Liver (tissue), 9 donors: ENCODE data around the gene ABHD14A. TPM values are rescaled to one million over a fixed set of nuclear protein-coding genes. Genes with fewer than 3 reads are reported as not detected.

Source experiments
- DNase-seq: peaks from one replicate; pipeline ENCODE4 v3.0.0-alpha.2; 2017; ENCODE audit warnings: low spot score
- H3K27ac ChIP-seq, 2 donors: one replicate each; pipeline ENCODE4 v1.7.0; 2013; ENCODE audit warnings: inconsistent platforms in 2 of 2, low read length in 2 of 2, control low read depth in 1 of 2, low read depth in 1 of 2, mild to moderate bottlenecking in 1 of 2
- H3K27me3 ChIP-seq, 4 donors: one replicate each; pipeline versions ENCODE4 v1.6.1 to v1.7.0; 2013; ENCODE audit warnings: low read length in 3 of 4, inconsistent platforms in 1 of 4, mild to moderate bottlenecking in 1 of 4, moderate library complexity in 1 of 4; ENCODE audit not compliant: control insufficient read depth in 4 of 4, insufficient read depth in 4 of 4
- H3K36me3 ChIP-seq, 4 donors: one replicate each; pipeline versions ENCODE4 v1.6.1 to v1.7.0; 2013; ENCODE audit warnings: low read length in 3 of 4, mild to moderate bottlenecking in 3 of 4, low read depth in 1 of 4, moderate library complexity in 1 of 4; ENCODE audit not compliant: control insufficient read depth in 4 of 4, insufficient read depth in 3 of 4
- H3K4me1 ChIP-seq, 4 donors: one replicate each; pipeline versions ENCODE4 v1.6.1 to v1.7.0; 2013; ENCODE audit warnings: low read length in 3 of 4, mild to moderate bottlenecking in 3 of 4, moderate library complexity in 1 of 4; ENCODE audit not compliant: control insufficient read depth in 4 of 4, insufficient read depth in 4 of 4
- H3K4me3 ChIP-seq, 3 donors: one replicate each; pipeline versions ENCODE4 v1.6.1 to v1.7.0; 2013; ENCODE audit warnings: low read length in 3 of 3, control low read depth in 1 of 3, low read depth in 1 of 3, mild to moderate bottlenecking in 1 of 3
- H3K9ac ChIP-seq, 2 donors: one replicate each; pipeline ENCODE4 v1.7.0; 2013; ENCODE audit warnings: low read length in 2 of 2, mild to moderate bottlenecking in 2 of 2, moderate library complexity in 2 of 2, control low read depth in 1 of 2, low read depth in 1 of 2
- H3K9me3 ChIP-seq, 4 donors: one replicate each; pipeline versions ENCODE4 v1.6.1 to v1.7.0; 2013; ENCODE audit warnings: low read length in 3 of 4; ENCODE audit not compliant: control insufficient read depth in 4 of 4
- EGR1 ChIP-seq, 2 donors: IDR thresholded peaks; 2 replicates each; pipeline ENCODE4 v1.6.1; 2016 to 2018; ENCODE audit warnings: antibody characterized with exemption in 2 of 2, low read depth in 2 of 2
- FOXA1 ChIP-seq: IDR thresholded peaks from 2 replicates; pipeline ENCODE4 v1.6.1; 2016; ENCODE audit warnings: antibody characterized with exemption
- FOXA2 ChIP-seq: IDR thresholded peaks from 2 replicates; pipeline ENCODE4 v1.6.1; 2016; ENCODE audit warnings: antibody characterized with exemption
- GABPA ChIP-seq, 2 donors: IDR thresholded peaks in 1 of 2; conservative IDR thresholded peaks in 1 of 2; 2 replicates each; pipeline ENCODE4 v1.6.1; 2016; ENCODE audit warnings: antibody characterized with exemption in 2 of 2, mild to moderate bottlenecking in 1 of 2, moderate library complexity in 1 of 2
- HNF4A ChIP-seq, 2 donors: conservative IDR thresholded peaks; 2 replicates each; pipeline ENCODE4 v1.6.1; 2016; ENCODE audit warnings: antibody characterized with exemption in 2 of 2, mild to moderate bottlenecking in 2 of 2
- HNF4G ChIP-seq: IDR thresholded peaks from 2 replicates; pipeline ENCODE4 v1.6.1; 2016; ENCODE audit warnings: antibody characterized with exemption
- JUND ChIP-seq, 2 donors: IDR thresholded peaks; 2 replicates each; pipeline ENCODE4 v1.6.1; 2016; ENCODE audit warnings: antibody characterized with exemption in 2 of 2
- NR2F2 ChIP-seq: IDR thresholded peaks from 2 replicates; pipeline ENCODE4 v1.6.1; 2016; ENCODE audit warnings: antibody characterized with exemption
- RAD21 ChIP-seq, 2 donors: IDR thresholded peaks; 2 replicates each; pipeline ENCODE4 v1.6.1; 2016; ENCODE audit warnings: antibody characterized with exemption in 2 of 2, mild to moderate bottlenecking in 2 of 2
- RXRA ChIP-seq, 2 donors: IDR thresholded peaks; 2 replicates each; pipeline ENCODE4 v1.6.1; 2017 to 2018; ENCODE audit warnings: antibody characterized with exemption in 2 of 2, mild to moderate bottlenecking in 1 of 2
- SP1 ChIP-seq: IDR thresholded peaks from 2 replicates; pipeline ENCODE4 v1.6.1; 2018; ENCODE audit warnings: antibody characterized with exemption, mild to moderate bottlenecking
- TAF1 ChIP-seq: conservative IDR thresholded peaks from 2 replicates; pipeline ENCODE4 v1.6.1; 2016; ENCODE audit warnings: antibody characterized with exemption, mild to moderate bottlenecking
- YY1 ChIP-seq: IDR thresholded peaks from 2 replicates; pipeline ENCODE4 v1.6.1; 2016; ENCODE audit warnings: antibody characterized with exemption, mild to moderate bottlenecking
- WGBS: extraction: QIAGEN DNeasy Blood & Tissue Kit; methylation state at CpG from one replicate; pipeline ENCODE4 v1.1.7; 2013; 5-methylcytosine and 5-hydroxymethylcytosine counted together
- polyA plus RNA-seq, 2 donors: library from polyadenylated mRNA; stranded (reverse) in 1 of 2; unstranded in 1 of 2; fragments of 200-250 nt in 1 of 2; fragments of >200 nt in 1 of 2; fragmentation: Nextera tagmentation in 1 of 2; extraction: Ambion mirVana in 1 of 2; gene quantifications; one replicate each; pipeline versions ENCODE4 v1.2.1 to v1.2.3, GENCODE V29; 2013 to 2015
- total RNA-seq, 2 donors: library from RNA; depleted of rRNA; stranded (reverse); fragments of >200 nt; gene quantifications; one replicate each; pipeline ENCODE4 v1.2.3, GENCODE V29; 2014
- TF ChIP-seq, protein P1 (sequence below): IDR thresholded peaks from 2 replicates; pipeline ENCODE4 v1.6.1; 2016; ENCODE audit warnings: antibody characterized with exemption
- TF ChIP-seq, protein P2 (sequence below): fragments of 150-350 bp; IDR thresholded peaks from 2 replicates; pipeline ENCODE4 v1.5.1; 2017; ENCODE audit warnings: improper control_type of control experiment, low read depth, low read length; ENCODE audit not compliant: missing input control
- TF ChIP-seq, protein P3 (sequence below): IDR thresholded peaks from 2 replicates; pipeline ENCODE4 v1.6.1; 2016; ENCODE audit warnings: antibody characterized with exemption, mild to moderate bottlenecking
- TF ChIP-seq, protein P4 (sequence below): IDR thresholded peaks from 2 replicates; pipeline ENCODE4 v1.6.1; 2016; ENCODE audit warnings: antibody characterized with exemption
- TF ChIP-seq, protein P5 (sequence below): IDR thresholded peaks from 2 replicates; pipeline ENCODE4 v1.6.1; 2016; ENCODE audit warnings: antibody characterized with exemption
- donor health status: healthy.
- donor health status: healthy.
- donor health status: healthy.
- donor health status: healthy.
- donor health status: healthy.

Gene ABHD14A
- total and polyA plus RNA-seq, 4 donors: 8.2 to 19.9 (median 13.4) TPM

DNA sequence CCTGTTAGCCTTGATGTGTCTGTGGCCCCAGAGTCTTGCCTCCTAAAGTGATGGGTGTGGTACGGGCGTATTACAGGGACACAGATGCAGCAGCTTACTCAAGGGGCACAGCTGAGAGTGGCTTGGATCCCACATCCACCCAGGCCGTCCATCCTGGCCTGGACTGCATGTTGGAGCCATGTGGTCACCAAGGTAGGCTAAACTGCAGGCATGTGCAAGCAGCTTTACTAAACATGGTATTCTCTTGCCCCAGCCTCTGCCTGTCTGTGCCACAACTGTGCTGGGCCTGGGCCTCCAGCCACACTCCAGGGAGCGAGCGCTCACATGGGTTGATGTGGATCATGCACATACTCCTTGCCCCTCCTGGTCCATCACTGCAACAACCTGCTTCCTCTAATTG, 25.7 kb upstream of the ABHD14A start:
- 98% methylated on average over 5 of the region's 5 CpGs for WGBS
- no peak for DNase-seq

More for the DNA sequence above, 25.7 kb upstream of the ABHD14A start:
- no peaks in the 10 kb centered on the region for H3K4me1 ChIP-seq
- H3K27me3 ChIP-seq: no peaks in the 10 kb centered on the region
- H3K9me3 ChIP-seq: no peaks in the 10 kb centered on the region
- H3K4me3 ChIP-seq: no peak overlapping the region
- TF ChIP-seq, protein P1, sequence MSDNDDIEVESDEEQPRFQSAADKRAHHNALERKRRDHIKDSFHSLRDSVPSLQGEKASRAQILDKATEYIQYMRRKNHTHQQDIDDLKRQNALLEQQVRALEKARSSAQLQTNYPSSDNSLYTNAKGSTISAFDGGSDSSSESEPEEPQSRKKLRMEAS: no peak
- TF ChIP-seq, protein P2, sequence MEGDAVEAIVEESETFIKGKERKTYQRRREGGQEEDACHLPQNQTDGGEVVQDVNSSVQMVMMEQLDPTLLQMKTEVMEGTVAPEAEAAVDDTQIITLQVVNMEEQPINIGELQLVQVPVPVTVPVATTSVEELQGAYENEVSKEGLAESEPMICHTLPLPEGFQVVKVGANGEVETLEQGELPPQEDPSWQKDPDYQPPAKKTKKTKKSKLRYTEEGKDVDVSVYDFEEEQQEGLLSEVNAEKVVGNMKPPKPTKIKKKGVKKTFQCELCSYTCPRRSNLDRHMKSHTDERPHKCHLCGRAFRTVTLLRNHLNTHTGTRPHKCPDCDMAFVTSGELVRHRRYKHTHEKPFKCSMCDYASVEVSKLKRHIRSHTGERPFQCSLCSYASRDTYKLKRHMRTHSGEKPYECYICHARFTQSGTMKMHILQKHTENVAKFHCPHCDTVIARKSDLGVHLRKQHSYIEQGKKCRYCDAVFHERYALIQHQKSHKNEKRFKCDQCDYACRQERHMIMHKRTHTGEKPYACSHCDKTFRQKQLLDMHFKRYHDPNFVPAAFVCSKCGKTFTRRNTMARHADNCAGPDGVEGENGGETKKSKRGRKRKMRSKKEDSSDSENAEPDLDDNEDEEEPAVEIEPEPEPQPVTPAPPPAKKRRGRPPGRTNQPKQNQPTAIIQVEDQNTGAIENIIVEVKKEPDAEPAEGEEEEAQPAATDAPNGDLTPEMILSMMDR: no peak
- TF ChIP-seq EGR1 (IDR thresholded peaks at IDR 0.05; ENCODE audit: low read depth in 2 of 2) (no peak), YY1 (no peak), GABPA (IDR thresholded peaks at IDR 0.05 in 1 of 2, conservative IDR thresholded peaks at IDR 0.05 in 1 of 2) (no peak), FOXA2 (no peak), NR2F2 (no peak), RAD21 (IDR thresholded peaks at IDR 0.05) (no peak), FOXA1 (no peak), TAF1 (no peak), RXRA (IDR thresholded peaks at IDR 0.05) (no peak), JUND (IDR thresholded peaks at IDR 0.05) (no peak), SP1 (no peak), HNF4G (no peak), HNF4A (conservative IDR thresholded peaks at IDR 0.05) (no peak)
- TF ChIP-seq, protein P3, sequence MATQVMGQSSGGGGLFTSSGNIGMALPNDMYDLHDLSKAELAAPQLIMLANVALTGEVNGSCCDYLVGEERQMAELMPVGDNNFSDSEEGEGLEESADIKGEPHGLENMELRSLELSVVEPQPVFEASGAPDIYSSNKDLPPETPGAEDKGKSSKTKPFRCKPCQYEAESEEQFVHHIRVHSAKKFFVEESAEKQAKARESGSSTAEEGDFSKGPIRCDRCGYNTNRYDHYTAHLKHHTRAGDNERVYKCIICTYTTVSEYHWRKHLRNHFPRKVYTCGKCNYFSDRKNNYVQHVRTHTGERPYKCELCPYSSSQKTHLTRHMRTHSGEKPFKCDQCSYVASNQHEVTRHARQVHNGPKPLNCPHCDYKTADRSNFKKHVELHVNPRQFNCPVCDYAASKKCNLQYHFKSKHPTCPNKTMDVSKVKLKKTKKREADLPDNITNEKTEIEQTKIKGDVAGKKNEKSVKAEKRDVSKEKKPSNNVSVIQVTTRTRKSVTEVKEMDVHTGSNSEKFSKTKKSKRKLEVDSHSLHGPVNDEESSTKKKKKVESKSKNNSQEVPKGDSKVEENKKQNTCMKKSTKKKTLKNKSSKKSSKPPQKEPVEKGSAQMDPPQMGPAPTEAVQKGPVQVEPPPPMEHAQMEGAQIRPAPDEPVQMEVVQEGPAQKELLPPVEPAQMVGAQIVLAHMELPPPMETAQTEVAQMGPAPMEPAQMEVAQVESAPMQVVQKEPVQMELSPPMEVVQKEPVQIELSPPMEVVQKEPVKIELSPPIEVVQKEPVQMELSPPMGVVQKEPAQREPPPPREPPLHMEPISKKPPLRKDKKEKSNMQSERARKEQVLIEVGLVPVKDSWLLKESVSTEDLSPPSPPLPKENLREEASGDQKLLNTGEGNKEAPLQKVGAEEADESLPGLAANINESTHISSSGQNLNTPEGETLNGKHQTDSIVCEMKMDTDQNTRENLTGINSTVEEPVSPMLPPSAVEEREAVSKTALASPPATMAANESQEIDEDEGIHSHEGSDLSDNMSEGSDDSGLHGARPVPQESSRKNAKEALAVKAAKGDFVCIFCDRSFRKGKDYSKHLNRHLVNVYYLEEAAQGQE: no peak
- TF ChIP-seq, protein P4, sequence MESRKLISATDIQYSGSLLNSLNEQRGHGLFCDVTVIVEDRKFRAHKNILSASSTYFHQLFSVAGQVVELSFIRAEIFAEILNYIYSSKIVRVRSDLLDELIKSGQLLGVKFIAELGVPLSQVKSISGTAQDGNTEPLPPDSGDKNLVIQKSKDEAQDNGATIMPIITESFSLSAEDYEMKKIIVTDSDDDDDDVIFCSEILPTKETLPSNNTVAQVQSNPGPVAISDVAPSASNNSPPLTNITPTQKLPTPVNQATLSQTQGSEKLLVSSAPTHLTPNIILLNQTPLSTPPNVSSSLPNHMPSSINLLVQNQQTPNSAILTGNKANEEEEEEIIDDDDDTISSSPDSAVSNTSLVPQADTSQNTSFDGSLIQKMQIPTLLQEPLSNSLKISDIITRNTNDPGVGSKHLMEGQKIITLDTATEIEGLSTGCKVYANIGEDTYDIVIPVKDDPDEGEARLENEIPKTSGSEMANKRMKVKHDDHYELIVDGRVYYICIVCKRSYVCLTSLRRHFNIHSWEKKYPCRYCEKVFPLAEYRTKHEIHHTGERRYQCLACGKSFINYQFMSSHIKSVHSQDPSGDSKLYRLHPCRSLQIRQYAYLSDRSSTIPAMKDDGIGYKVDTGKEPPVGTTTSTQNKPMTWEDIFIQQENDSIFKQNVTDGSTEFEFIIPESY: no peak
- TF ChIP-seq, protein P5, sequence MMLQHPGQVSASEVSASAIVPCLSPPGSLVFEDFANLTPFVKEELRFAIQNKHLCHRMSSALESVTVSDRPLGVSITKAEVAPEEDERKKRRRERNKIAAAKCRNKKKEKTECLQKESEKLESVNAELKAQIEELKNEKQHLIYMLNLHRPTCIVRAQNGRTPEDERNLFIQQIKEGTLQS: no peak
- no peak overlapping the region for H3K9ac ChIP-seq
- no peak overlapping the region for H3K27ac ChIP-seq
- peaks cover 0 to 30% (median 18%) of the 10 kb centered on the region in 4 donors for H3K36me3 ChIP-seq
